Neural crest cell (in vitro differentiated cells): Measurements from ENCODE around the gene RAB11FIP4. TPM values are rescaled to one million over a fixed set of nuclear protein-coding genes. Genes with fewer than 3 reads are reported as not detected.

Experiments used
- DNase-seq: peaks from one replicate; pipeline ENCODE4 v3.0.0; 2021; ENCODE audit warnings: low read depth, mixed read lengths, low spot score
- H3K27ac Mint-ChIP-seq: one replicate; pipeline ENCODE4 v1.8.0; 2021; ENCODE audit warnings: mild to moderate bottlenecking, mixed read lengths; ENCODE audit not compliant: unreplicated experiment
- H3K27me3 Mint-ChIP-seq: 2 replicates; pipeline ENCODE4 v1.8.0; 2021; ENCODE audit warnings: low read depth, mild to moderate bottlenecking, mixed read lengths
- H3K36me3 Mint-ChIP-seq: 2 replicates; pipeline ENCODE4 v1.8.0; 2021; ENCODE audit warnings: low read depth, mild to moderate bottlenecking, mixed read lengths
- H3K4me1 Mint-ChIP-seq: 2 replicates; pipeline ENCODE4 v1.8.0; 2021; ENCODE audit warnings: mixed read lengths
- H3K4me3 Mint-ChIP-seq: one replicate; pipeline ENCODE4 v1.8.0; 2021; ENCODE audit warnings: mild to moderate bottlenecking, mixed read lengths
- H3K9me3 Mint-ChIP-seq: 2 replicates; pipeline ENCODE4 v1.8.0; 2021; ENCODE audit warnings: mixed read lengths
- total RNA-seq: library from RNA; stranded (reverse); gene quantifications from 2 replicates; pipeline ENCODE4 v1.2.1, GENCODE V29; 2021
- TF ChIP-seq, protein P1 (sequence below): fragments of 200-600 bp; sonication (generic); conservative IDR thresholded peaks from 2 replicates; pipeline ENCODE4 v1.5.0; 2021; ENCODE audit warnings: antibody characterized with exemption, mild to moderate bottlenecking

Gene RAB11FIP4
- total RNA-seq, 1 donor from 2014 or later = 7.4 TPM

DNA sequence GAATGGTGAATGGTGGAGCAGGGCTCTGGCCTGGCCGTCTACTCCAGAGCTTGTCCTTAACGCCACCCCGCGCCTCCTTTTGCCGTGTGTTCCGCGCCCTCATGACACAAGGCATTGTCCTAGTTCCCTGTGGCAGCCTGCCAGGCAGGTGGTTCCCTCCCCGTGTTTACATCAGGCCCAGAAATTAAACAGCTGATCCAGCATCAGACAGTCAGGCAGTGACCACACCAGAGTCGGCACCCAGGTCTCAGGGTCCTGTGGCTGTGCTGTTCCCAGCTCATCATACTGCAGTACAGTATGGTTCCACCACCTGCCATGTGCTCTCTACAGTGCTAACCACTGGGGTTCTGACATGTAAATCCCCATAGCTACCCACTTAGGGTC is 119.7 kb downstream of the RAB11FIP4 start:
- Mint-ChIP-seq H3K4me1 (no peaks in the 10 kb centered on the region), H3K27ac (no peak overlapping the region), H3K27me3 (no peaks in the 10 kb centered on the region), H3K36me3 (no peaks in the 10 kb centered on the region), H3K4me3 (no peak overlapping the region), H3K9me3 (no peaks in the 10 kb centered on the region)
- DNase-seq = no peak
- TF ChIP-seq, protein P1, sequence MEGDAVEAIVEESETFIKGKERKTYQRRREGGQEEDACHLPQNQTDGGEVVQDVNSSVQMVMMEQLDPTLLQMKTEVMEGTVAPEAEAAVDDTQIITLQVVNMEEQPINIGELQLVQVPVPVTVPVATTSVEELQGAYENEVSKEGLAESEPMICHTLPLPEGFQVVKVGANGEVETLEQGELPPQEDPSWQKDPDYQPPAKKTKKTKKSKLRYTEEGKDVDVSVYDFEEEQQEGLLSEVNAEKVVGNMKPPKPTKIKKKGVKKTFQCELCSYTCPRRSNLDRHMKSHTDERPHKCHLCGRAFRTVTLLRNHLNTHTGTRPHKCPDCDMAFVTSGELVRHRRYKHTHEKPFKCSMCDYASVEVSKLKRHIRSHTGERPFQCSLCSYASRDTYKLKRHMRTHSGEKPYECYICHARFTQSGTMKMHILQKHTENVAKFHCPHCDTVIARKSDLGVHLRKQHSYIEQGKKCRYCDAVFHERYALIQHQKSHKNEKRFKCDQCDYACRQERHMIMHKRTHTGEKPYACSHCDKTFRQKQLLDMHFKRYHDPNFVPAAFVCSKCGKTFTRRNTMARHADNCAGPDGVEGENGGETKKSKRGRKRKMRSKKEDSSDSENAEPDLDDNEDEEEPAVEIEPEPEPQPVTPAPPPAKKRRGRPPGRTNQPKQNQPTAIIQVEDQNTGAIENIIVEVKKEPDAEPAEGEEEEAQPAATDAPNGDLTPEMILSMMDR = no peak

DNA sequence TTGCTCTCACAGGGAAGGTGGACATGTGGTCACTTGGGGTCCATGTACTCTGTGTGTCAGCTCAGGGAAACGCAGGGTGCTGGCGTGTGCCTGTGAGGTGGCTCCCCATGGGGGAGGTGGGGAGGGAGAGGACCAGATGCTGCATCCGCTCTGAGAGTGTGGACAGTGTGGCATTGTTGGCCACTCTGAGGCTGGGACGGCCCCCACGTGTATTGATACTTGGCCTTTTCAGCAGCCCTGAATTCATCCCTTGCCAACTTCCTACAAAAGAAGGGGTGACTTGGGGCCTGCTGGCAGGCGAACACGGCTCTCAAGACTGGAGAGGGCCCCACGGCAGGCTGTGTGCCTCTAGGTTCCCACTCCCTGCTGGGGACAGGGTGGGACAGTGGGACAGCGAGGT is 120.1 kb downstream of the RAB11FIP4 start:
- Mint-ChIP-seq H3K36me3 (no peaks in the 10 kb centered on the region), H3K9me3 (no peaks in the 10 kb centered on the region), H3K27ac (no peak overlapping the region), H3K4me1 (no peaks in the 10 kb centered on the region), H3K4me3 (no peak overlapping the region), H3K27me3 (no peaks in the 10 kb centered on the region)
- no peak for DNase-seq
- TF ChIP-seq, protein P1 = no peak

DNA sequence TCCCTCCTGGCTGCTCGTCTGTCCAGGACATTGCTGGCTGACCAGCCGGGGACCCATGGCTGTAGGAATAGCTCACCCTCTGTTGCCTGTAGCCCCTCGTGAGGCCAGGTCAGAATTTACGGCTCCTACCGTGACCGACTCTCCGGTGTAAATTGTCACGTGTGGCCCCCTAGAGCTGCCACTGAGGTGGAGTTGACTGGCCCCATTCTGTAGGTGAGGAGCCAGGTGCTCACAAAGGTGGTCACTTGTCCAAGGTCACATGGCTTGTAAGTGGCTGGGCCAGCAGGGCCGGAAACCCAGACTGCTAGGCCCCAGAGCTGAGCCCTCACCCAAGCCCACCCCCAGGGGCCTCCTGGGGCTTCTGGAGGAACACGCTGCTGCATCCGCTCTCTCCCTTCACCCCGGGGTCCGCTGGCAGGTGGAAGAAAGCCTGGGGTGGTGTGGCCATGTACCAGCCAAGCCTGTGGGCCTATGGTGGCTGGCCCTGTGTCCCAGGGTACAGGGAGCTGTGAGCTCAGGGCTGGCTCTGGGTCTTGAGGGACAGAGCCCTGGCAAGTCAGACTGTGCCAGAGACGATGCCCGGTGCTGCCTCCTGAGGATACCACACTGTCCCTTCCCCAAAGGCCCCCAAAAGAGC is 120.7 kb downstream of the RAB11FIP4 start:
- Mint-ChIP-seq H3K4me1 (no peaks in the 10 kb centered on the region), H3K9me3 (no peaks in the 10 kb centered on the region), H3K27me3 (no peaks in the 10 kb centered on the region), H3K27ac (no peak overlapping the region), H3K36me3 (no peaks in the 10 kb centered on the region), H3K4me3 (no peak overlapping the region)
- DNase-seq = no peak
- TF ChIP-seq, protein P1 = no peak

DNA sequence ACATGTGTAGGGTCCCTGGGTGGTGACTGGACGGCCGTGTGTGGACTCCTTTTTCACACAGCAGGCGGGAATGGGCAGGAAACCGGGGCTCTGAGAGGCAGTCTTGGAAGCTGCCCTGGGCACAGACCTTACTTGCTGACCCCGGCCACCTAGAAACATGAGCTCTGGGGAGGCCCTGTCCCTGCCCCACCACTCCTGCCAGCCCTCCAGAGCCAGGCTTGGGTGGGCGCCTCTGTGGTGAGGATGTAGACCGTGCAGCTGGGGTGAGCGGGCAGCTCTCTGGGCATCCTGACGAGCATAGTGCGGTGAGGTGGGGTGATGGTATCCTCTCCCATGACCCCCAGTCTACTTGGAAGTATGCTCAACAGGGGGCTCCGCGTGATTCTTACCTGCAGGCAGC is 121.3 kb downstream of the RAB11FIP4 start:
- H3K27me3 Mint-ChIP-seq = no peaks in the 10 kb centered on the region
- H3K4me1 Mint-ChIP-seq = no peaks in the 10 kb centered on the region
- H3K9me3 Mint-ChIP-seq = no peaks in the 10 kb centered on the region
- TF ChIP-seq, protein P1 = no peak
- no peak overlapping the region for H3K4me3 Mint-ChIP-seq
- H3K27ac Mint-ChIP-seq = no peak overlapping the region
- no peaks in the 10 kb centered on the region for H3K36me3 Mint-ChIP-seq
- DNase-seq = no peak

DNA sequence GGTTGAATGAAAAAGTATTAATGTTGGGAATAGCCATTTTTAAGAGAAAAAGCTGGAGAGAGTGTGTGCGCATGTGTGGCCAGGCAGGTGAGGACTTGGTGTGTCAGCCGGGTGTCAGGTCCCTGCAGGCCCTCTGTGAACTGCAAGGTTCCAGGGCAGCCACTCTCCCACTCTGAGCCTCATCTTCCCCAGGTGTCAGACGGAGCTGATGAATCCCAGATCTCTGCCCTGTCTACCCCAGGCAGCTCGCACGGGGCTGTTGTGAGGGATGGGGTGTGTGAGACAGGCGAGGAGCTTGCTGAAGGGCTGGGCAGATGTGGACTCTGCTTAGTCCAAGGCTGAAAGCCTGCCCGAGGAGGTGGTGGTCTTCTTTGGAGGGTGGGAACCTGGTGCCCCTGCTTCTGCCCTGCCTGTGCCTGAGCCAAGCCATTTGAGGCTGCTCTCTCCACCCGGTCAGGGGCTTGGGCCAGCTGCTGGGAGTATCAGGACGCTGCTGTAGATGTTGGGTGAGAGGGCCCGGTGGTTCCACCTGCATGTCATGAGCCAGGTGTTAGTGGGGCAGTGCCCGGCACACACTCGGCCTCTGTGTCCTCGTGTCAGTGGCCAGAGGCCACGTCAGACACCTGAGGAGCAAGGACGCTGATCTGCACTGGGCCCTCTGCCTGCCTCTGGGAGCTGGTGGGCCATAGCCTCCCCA is 122.4 kb downstream of the RAB11FIP4 start:
- Mint-ChIP-seq H3K36me3 (no peaks in the 10 kb centered on the region), H3K27me3 (no peaks in the 10 kb centered on the region), H3K27ac (no peak overlapping the region), H3K4me3 (no peak overlapping the region), H3K9me3 (no peaks in the 10 kb centered on the region), H3K4me1 (no peaks in the 10 kb centered on the region)
- TF ChIP-seq, protein P1 = no peak
- no peak for DNase-seq
